Breast epithelium (tissue), 4 donors: ENCODE results near the gene CXXC1. TPM values are rescaled to one million over a fixed set of nuclear protein-coding genes. Genes with fewer than 3 reads are reported as not detected.
A peak's percentile ranks its signal among the peaks of the same experiment; 100 is the strongest.
"Not testable (repeated sequence)": the region's sequence is repeated elsewhere in the genome, so short reads cannot be mapped to it uniquely, and the experiment has no call there.

Source experiments
- DNase-seq, 2 donors: peaks; one replicate each; pipeline ENCODE4 v3.0.0-alpha.2; 2019; ENCODE audit warnings: low spot score in 2 of 2
- H3K27ac ChIP-seq, 2 donors: fragments of 200-600 bp; sonication (generic) in 1 of 2; one replicate each; pipeline ENCODE4 v1.5.1; 2016 to 2019; ENCODE audit warnings: mild to moderate bottlenecking in 1 of 2
- H3K27me3 ChIP-seq, 2 donors: fragments of 200-600 bp; sonication (generic) in 1 of 2; one replicate each; pipeline versions ENCODE4 v1.5.1 to v1.6.0; 2017 to 2019; ENCODE audit warnings: control low read depth in 1 of 2, mild to moderate bottlenecking in 1 of 2
- H3K36me3 ChIP-seq: fragments of 200-600 bp; one replicate; pipeline ENCODE4 v1.5.1; 2019
- H3K4me1 ChIP-seq, 2 donors: fragments of 200-600 bp; sonication (generic); one replicate each; pipeline ENCODE4 v1.5.1; 2016 to 2019; ENCODE audit warnings: control low read depth in 1 of 2
- H3K4me3 ChIP-seq, 3 donors: fragments of 200-600 bp; sonication (generic); 1 replicate in 2 of 3; 2 replicates in 1 of 3; pipeline ENCODE4 v1.5.1; 2016 to 2019; ENCODE audit warnings: mild to moderate bottlenecking in 3 of 3, moderate library complexity in 2 of 3
- H3K9me3 ChIP-seq, 2 donors: fragments of 200-600 bp; sonication (generic) in 1 of 2; one replicate each; pipeline ENCODE4 v1.5.1; 2016 to 2019; ENCODE audit warnings: control low read depth in 1 of 2
- POLR2A ChIP-seq: fragments of 450-650 bp; IDR thresholded peaks from one replicate; pipeline ENCODE4 v1.6.1; 2016; ENCODE audit warnings: antibody characterized with exemption, mild to moderate bottlenecking, moderate library complexity
- POLR2AphosphoS5 ChIP-seq, 3 donors: sonication (generic); formaldehyde crosslinking; IDR thresholded peaks; one replicate each; pipeline ENCODE4 v1.6.1; 2017; ENCODE audit warnings: antibody characterized with exemption in 3 of 3
- intact Hi-C: fragments of 100-400 bp; cut with DNase I; formaldehyde crosslinking; loops from one replicate; pipeline ENCODE4 v1.15.1; 2023; ENCODE audit warnings: low total_unique reads
- total RNA-seq, 3 donors: library from RNA; depleted of rRNA; stranded (reverse); fragments of >200 nt; gene quantifications; one replicate each; pipeline ENCODE4 v1.1.0, GENCODE V29; 2016
- TF ChIP-seq, protein P1 (sequence below), 3 donors: fragments of 450-650 bp; IDR thresholded peaks; one replicate each; pipeline ENCODE4 v1.5.1; 2016 to 2017; ENCODE audit warnings: antibody characterized with exemption in 3 of 3, mild to moderate bottlenecking in 3 of 3, moderate library complexity in 3 of 3

Gene CXXC1
- total RNA-seq, 3 donors from 2014 or later, result 50.6 to 64.2 (median 61.5) TPM

DNA sequence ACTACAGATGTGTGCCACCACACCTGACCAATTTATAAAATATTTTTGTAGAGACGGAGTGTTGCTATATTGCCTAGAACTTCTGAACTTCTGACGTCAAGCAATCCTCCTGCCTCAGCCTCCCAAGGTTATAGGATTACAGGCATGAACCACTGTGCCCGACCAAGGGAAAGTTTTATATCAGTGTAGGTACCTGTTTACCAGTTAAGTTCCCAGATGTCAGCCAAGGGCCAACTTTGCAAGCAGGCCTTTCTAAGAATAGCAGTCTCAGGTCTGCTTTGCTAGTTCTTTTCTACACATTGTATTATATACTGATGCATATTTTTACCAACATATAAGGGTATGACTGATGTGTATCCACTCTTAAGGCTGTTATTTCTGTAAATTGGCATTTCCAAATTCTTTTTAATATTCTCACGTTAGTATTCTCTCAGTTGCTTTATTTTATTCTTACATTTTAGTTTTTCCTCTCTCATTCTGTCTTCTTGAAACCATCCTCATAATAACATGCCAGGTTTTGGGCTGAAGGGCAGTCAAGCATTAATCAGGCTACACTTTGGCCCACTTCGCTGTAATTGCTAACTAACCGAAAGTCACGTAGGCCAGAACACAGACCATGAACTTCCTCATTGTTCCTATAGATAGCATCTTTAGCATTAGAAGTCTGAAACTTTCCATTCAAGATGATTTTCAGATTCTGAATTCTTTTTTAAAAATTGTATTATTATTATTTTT is 25.0 kb upstream of the CXXC1 start:
- no peak for DNase-seq
- Histone ChIP-seq H3K27ac (no peak overlapping the region), H3K9me3 (no peaks in the 10 kb centered on the region), H3K27me3 (peaks cover 0 to 6% of the 10 kb centered on the region in 2 donors), H3K4me1 (no peaks in the 10 kb centered on the region), H3K36me3 (no peaks in the 10 kb centered on the region), H3K4me3 (no peak overlapping the region)
- no peak for TF ChIP-seq POLR2A
- intact Hi-C loops, result no loop called here

DNA sequence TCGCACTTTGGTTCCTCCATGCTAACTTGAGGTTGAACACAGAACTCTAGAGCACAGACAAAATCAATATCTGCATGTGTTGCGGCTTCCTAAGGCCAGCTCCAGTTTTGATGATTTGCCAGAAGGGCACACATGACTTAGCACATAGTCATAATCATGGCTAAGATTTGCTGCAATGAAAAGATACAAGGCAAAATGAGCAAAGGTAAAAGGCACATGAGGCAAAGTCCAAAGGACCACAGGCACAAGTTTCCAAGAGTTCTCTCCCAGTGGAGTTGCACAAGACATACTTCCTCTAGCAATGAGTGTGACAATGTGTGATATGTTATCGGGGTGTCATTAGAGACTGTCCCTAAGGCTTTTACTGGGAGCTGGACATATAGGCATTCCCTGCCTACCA is 24.2 kb upstream of the CXXC1 start:
- no peaks in the 10 kb centered on the region for H3K4me1 ChIP-seq
- no peaks in the 10 kb centered on the region for H3K36me3 ChIP-seq
- no peak overlapping the region for H3K27ac ChIP-seq
- intact Hi-C loops, result no loop called here
- no peaks in the 10 kb centered on the region for H3K9me3 ChIP-seq
- H3K4me3 ChIP-seq, result no peak overlapping the region
- DNase-seq, result no peak
- peaks cover 0 to 6% of the 10 kb centered on the region in 2 donors for H3K27me3 ChIP-seq
- no peak for TF ChIP-seq POLR2A

- intact Hi-C loops, result no loop called here
- DNase-seq, result no peak
Measured at GRCh38 chr18:50310080-50310479, 22.6 kb upstream of the CXXC1 start.

DNA sequence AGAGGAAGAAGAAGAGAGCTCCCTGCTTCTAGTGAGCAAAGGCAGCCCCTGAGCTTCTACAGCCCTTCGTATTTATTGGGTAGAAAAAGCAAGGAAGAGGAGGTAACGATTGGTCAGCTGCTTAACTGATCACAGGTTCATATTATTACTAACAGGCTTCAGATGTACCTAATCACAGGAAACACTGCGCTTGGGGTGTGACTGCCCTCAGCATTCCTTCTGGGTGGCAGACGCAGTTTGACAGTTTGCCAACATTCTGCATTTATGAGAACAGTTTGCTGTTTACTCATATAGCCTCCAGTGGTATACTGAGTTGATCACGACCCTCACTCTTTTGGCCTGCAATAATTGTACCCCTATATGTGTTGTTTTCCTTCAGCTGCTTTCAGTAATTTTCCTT is 21.4 kb upstream of the CXXC1 start:
- not testable (repeated sequence) for DNase-seq, H3K4me3 ChIP-seq, H3K27me3 ChIP-seq, H3K9me3 ChIP-seq, H3K36me3 ChIP-seq, H3K27ac ChIP-seq, H3K4me1 ChIP-seq
- intact Hi-C loops, result loop anchor here (5.0 kb wide), 1 partner anchor 523 kb away; no protein-coding TSS in a partner anchor

More at GRCh38 chr18:50310080-50310479, 22.6 kb upstream of the CXXC1 start:
- TF ChIP-seq POLR2AphosphoS5 (IDR thresholded peaks at IDR 0.05) (no peak), POLR2A (no peak)
- TF ChIP-seq, protein P1, sequence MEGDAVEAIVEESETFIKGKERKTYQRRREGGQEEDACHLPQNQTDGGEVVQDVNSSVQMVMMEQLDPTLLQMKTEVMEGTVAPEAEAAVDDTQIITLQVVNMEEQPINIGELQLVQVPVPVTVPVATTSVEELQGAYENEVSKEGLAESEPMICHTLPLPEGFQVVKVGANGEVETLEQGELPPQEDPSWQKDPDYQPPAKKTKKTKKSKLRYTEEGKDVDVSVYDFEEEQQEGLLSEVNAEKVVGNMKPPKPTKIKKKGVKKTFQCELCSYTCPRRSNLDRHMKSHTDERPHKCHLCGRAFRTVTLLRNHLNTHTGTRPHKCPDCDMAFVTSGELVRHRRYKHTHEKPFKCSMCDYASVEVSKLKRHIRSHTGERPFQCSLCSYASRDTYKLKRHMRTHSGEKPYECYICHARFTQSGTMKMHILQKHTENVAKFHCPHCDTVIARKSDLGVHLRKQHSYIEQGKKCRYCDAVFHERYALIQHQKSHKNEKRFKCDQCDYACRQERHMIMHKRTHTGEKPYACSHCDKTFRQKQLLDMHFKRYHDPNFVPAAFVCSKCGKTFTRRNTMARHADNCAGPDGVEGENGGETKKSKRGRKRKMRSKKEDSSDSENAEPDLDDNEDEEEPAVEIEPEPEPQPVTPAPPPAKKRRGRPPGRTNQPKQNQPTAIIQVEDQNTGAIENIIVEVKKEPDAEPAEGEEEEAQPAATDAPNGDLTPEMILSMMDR (IDR thresholded peaks at IDR 0.05), result no peak
- Histone ChIP-seq H3K36me3 (no peaks in the 10 kb centered on the region), H3K27ac (no peak overlapping the region), H3K4me1 (no peaks in the 10 kb centered on the region), H3K9me3 (no peaks in the 10 kb centered on the region), H3K27me3 (no peaks in the 10 kb centered on the region), H3K4me3 (no peak overlapping the region)

- no peaks in the 10 kb centered on the region for H3K4me1 ChIP-seq
- intact Hi-C loops, result loop anchor here (5.0 kb wide), 1 partner anchor 524 kb away; no protein-coding TSS in a partner anchor
- no peaks in the 10 kb centered on the region for H3K9me3 ChIP-seq
- DNase-seq, result peak; percentile 73 to 76
- H3K27ac ChIP-seq, result peak overlapping the region; percentile 11 to 64
- peak overlapping the region; percentile 40 to 67 (median 57) for H3K4me3 ChIP-seq
- peaks cover 0 to 1% of the 10 kb centered on the region in 2 donors for H3K27me3 ChIP-seq
- peak in 1 of 3 donors; percentile 85 for TF ChIP-seq POLR2AphosphoS5 (IDR thresholded peaks at IDR 0.05)
- TF ChIP-seq, protein P1 (IDR thresholded peaks at IDR 0.05), result no peak
- no peaks in the 10 kb centered on the region for H3K36me3 ChIP-seq
Measured at GRCh38 chr18:50307738-50308470, 20.4 kb upstream of the CXXC1 start.

- no peak for DNase-seq
- peak overlapping the region; percentile 40 to 67 (median 57) for H3K4me3 ChIP-seq
- intact Hi-C loops, result loop anchor here (5.0 kb wide), 1 partner anchor 525 kb away; no protein-coding TSS in a partner anchor
- H3K9me3 ChIP-seq, result no peaks in the 10 kb centered on the region
- H3K27ac ChIP-seq, result no peak overlapping the region
- no peaks in the 10 kb centered on the region for H3K4me1 ChIP-seq
- H3K36me3 ChIP-seq, result no peaks in the 10 kb centered on the region
- H3K27me3 ChIP-seq, result peaks cover 0 to 7% of the 10 kb centered on the region in 2 donors
- TF ChIP-seq POLR2AphosphoS5 (IDR thresholded peaks at IDR 0.05), result no peak
Measured at GRCh38 chr18:50307400-50307737, 19.9 kb upstream of the CXXC1 start.

GRCh38 chr18:50306944-50307343 is 19.5 kb upstream of the CXXC1 start:
- Histone ChIP-seq H3K36me3 (no peaks in the 10 kb centered on the region), H3K27me3 (peaks cover 0 to 7% of the 10 kb centered on the region in 2 donors), H3K27ac (no peak overlapping the region), H3K9me3 (no peaks in the 10 kb centered on the region), H3K4me1 (no peaks in the 10 kb centered on the region), H3K4me3 (peak overlapping the region; percentile 40 to 67 (median 57))
- intact Hi-C loops, result loop anchor here (5.0 kb wide), 1 partner anchor 525 kb away; no protein-coding TSS in a partner anchor
- TF ChIP-seq POLR2A, result no peak
- TF ChIP-seq, protein P1 (IDR thresholded peaks at IDR 0.05), result no peak
- no peak for TF ChIP-seq POLR2AphosphoS5 (IDR thresholded peaks at IDR 0.05)
- no peak for DNase-seq
